ENCODE measurements around the gene KRTAP10-3. TPM values are rescaled to one million over a fixed set of nuclear protein-coding genes. Genes with fewer than 3 reads are reported as not detected.

The KRTAP10-3 gene
- total and polyA plus RNA-seq, 2 of the 13 experiments (the other 11 are each of a cell fraction or from before 2014, with no cell fraction given): not detected

GRCh38 chr21:44514746-44515358 lies 43.7 kb downstream of the KRTAP10-3 start (continued):
- TF ChIP-seq, protein P1, sequence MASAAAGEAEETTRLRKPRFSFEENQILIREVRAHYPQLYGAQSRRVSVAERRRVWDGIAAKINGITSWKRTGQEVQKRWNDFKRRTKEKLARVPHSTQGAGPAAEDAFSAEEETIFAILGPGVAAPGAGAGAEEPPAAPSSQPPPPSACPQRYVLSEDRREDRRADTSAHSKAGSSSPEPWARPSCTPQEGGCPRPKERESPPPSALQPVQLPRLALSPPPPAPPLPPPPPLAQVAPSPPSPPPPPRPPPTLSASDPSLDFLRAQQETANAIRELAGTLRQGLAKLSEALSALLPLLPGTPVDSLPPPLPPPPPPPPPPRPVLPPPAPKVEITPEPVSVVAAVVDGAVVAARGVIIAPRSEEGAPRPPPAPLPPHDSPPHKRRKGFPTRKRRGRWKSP (CRISPR knock-in tag; IDR thresholded peaks at IDR 0.05): peak; percentile 47; the same call in 1 of the 2 replicates
- TF ChIP-seq ZFYVE20 (CRISPR knock-in tag; IDR thresholded peaks at IDR 0.05; ENCODE audit: borderline replicate concordance, low read depth) (no peak), DNMT3B (CRISPR knock-in tag; conservative IDR thresholded peaks at IDR 0.05) (no peak), ZNF558 (CRISPR knock-in tag; IDR thresholded peaks at IDR 0.05; ENCODE audit: borderline replicate concordance) (no peak), CAMTA2 (CRISPR knock-in tag; IDR thresholded peaks at IDR 0.05; ENCODE audit: borderline replicate concordance) (no peak), ZSCAN29 (CRISPR knock-in tag; conservative IDR thresholded peaks at IDR 0.05) (no peak), MATR3 (CRISPR knock-in tag; IDR thresholded peaks at IDR 0.05) (no peak), NR2F1 (CRISPR knock-in tag; IDR thresholded peaks at IDR 0.05) (no peak), ATF4 (CRISPR knock-in tag; IDR thresholded peaks at IDR 0.05) (0 out of 4 replicates have a peak, but pooled peaks of 1 of the 2 experiments have one; percentile 18), NFYB (CRISPR knock-in tag; IDR thresholded peaks at IDR 0.05) (no peak), ZBTB1 (CRISPR knock-in tag; IDR thresholded peaks at IDR 0.05; ENCODE audit: borderline replicate concordance) (no peak), ZNF276 (CRISPR knock-in tag; IDR thresholded peaks at IDR 0.05; ENCODE audit: low read depth) (no peak), ATF1 (CRISPR knock-in tag; IDR thresholded peaks at IDR 0.05) (no peak), ZBTB7B (CRISPR knock-in tag; IDR thresholded peaks at IDR 0.05) (no peak), KDM6A (CRISPR knock-in tag; IDR thresholded peaks at IDR 0.05; ENCODE audit: low read depth) (no peak), HDAC6 (IDR thresholded peaks at IDR 0.05; ENCODE audit: low read depth, low read length) (no peak), CREB1 (IDR thresholded peaks at IDR 0.05) (no peak), CREB1 (CRISPR knock-in tag; IDR thresholded peaks at IDR 0.05) (no peak), ZNF180 (CRISPR knock-in tag; IDR thresholded peaks at IDR 0.05; ENCODE audit: borderline replicate concordance, low read depth) (no peak), FOXA1 (IDR thresholded peaks at IDR 0.05) (no peak), FOXA1 (CRISPR knock-in tag; IDR thresholded peaks at IDR 0.05) (peak; percentile 46; the same call in 1 of the 2 replicates)
- TF ChIP-seq, protein P2, sequence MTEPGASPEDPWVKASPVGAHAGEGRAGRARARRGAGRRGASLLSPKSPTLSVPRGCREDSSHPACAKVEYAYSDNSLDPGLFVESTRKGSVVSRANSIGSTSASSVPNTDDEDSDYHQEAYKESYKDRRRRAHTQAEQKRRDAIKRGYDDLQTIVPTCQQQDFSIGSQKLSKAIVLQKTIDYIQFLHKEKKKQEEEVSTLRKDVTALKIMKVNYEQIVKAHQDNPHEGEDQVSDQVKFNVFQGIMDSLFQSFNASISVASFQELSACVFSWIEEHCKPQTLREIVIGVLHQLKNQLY (CRISPR knock-in tag; IDR thresholded peaks at IDR 0.05): no peak
- TF ChIP-seq, protein P3, sequence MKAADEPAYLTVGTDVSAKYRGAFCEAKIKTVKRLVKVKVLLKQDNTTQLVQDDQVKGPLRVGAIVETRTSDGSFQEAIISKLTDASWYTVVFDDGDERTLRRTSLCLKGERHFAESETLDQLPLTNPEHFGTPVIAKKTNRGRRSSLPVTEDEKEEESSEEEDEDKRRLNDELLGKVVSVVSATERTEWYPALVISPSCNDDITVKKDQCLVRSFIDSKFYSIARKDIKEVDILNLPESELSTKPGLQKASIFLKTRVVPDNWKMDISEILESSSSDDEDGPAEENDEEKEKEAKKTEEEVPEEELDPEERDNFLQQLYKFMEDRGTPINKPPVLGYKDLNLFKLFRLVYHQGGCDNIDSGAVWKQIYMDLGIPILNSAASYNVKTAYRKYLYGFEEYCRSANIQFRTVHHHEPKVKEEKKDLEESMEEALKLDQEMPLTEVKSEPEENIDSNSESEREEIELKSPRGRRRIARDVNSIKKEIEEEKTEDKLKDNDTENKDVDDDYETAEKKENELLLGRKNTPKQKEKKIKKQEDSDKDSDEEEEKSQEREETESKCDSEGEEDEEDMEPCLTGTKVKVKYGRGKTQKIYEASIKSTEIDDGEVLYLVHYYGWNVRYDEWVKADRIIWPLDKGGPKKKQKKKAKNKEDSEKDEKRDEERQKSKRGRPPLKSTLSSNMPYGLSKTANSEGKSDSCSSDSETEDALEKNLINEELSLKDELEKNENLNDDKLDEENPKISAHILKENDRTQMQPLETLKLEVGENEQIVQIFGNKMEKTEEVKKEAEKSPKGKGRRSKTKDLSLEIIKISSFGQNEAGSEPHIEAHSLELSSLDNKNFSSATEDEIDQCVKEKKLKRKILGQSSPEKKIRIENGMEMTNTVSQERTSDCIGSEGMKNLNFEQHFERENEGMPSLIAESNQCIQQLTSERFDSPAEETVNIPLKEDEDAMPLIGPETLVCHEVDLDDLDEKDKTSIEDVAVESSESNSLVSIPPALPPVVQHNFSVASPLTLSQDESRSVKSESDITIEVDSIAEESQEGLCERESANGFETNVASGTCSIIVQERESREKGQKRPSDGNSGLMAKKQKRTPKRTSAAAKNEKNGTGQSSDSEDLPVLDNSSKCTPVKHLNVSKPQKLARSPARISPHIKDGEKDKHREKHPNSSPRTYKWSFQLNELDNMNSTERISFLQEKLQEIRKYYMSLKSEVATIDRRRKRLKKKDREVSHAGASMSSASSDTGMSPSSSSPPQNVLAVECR (CRISPR knock-in tag; IDR thresholded peaks at IDR 0.05; ENCODE audit: borderline replicate concordance): 0 out of 2 replicates have a peak, but pooled peaks have one; percentile 21
